ENCODE measurements around the gene MID2. TPM values are rescaled to one million over a fixed set of nuclear protein-coding genes. Genes with fewer than 3 reads are reported as not detected.
"Not testable (repeated sequence)": the region's sequence is repeated elsewhere in the genome, so short reads cannot be mapped to it uniquely, and the experiment has no call there.

The MID2 gene
- total RNA-seq, 1 donor from 2014 or later, result 37.1 TPM

- no peak for TF ChIP-seq CTCF (IDR thresholded peaks at IDR 0.05)
- Histone ChIP-seq H3K36me3 (no peaks in the 10 kb centered on the region), H3K4me1 (no peaks in the 10 kb centered on the region), H3K27ac (no peak overlapping the region), H3K9me3 (no peaks in the 10 kb centered on the region), H3K4me3 (no peak overlapping the region), H3K27me3 (no peaks in the 10 kb centered on the region)
- no peak for DNase-seq (ENCODE audit: low spot score in 2 of 2)
- intact Hi-C loops (cut with DNase I), result no loop called here
These were observed 22.9 kb downstream of the MID2 start for GRCh38 chrX:107848591-107848990.

- Histone ChIP-seq H3K9me3 (no peaks in the 10 kb centered on the region), H3K36me3 (no peaks in the 10 kb centered on the region), H3K4me1 (no peaks in the 10 kb centered on the region), H3K27ac (no peak overlapping the region), H3K27me3 (no peaks in the 10 kb centered on the region), H3K4me3 (no peak overlapping the region)
- TF ChIP-seq CTCF (IDR thresholded peaks at IDR 0.05), result no peak
- DNase-seq (ENCODE audit: low spot score in 2 of 2), result no peak
- intact Hi-C loops (cut with DNase I), result no loop called here
These were observed 24.2 kb downstream of the MID2 start for GRCh38 chrX:107849747-107850421.

- no peaks in the 10 kb centered on the region for H3K9me3 ChIP-seq
- no peak overlapping the region for H3K27ac ChIP-seq
- H3K27me3 ChIP-seq, result no peaks in the 10 kb centered on the region
- no peak for TF ChIP-seq CTCF (IDR thresholded peaks at IDR 0.05)
- H3K36me3 ChIP-seq, result no peaks in the 10 kb centered on the region
- H3K4me3 ChIP-seq, result no peak overlapping the region
- intact Hi-C loops (cut with DNase I), result no loop called here
- no peaks in the 10 kb centered on the region for H3K4me1 ChIP-seq
- no peak for DNase-seq (ENCODE audit: low spot score in 2 of 2)
These were observed 24.7 kb downstream of the MID2 start for GRCh38 chrX:107850422-107850765.

GRCh38 chrX:107851215-107851614 lies 25.5 kb downstream of the MID2 start:
- H3K9me3 ChIP-seq, result no peaks in the 10 kb centered on the region

GRCh38 chrX:107851665-107852064 lies 26.0 kb downstream of the MID2 start:
- intact Hi-C loops (cut with DNase I); DNase-seq (ENCODE audit: low spot score in 2 of 2); H3K4me3 ChIP-seq; H3K9me3 ChIP-seq; H3K4me1 ChIP-seq; H3K27ac ChIP-seq; H3K36me3 ChIP-seq; H3K27me3 ChIP-seq: not testable (repeated sequence)

More at GRCh38 chrX:107851215-107851614, 25.5 kb downstream of the MID2 start:
- no peak for DNase-seq (ENCODE audit: low spot score in 2 of 2)
- Histone ChIP-seq H3K4me1 (no peaks in the 10 kb centered on the region), H3K4me3 (no peak overlapping the region), H3K27me3 (no peaks in the 10 kb centered on the region), H3K36me3 (no peaks in the 10 kb centered on the region), H3K27ac (no peak overlapping the region)
- TF ChIP-seq CTCF (IDR thresholded peaks at IDR 0.05), result no peak
- intact Hi-C loops (cut with DNase I), result no loop called here

- Histone ChIP-seq H3K36me3 (no peaks in the 10 kb centered on the region), H3K27me3 (no peaks in the 10 kb centered on the region), H3K4me3 (no peak overlapping the region), H3K9me3 (no peaks in the 10 kb centered on the region), H3K4me1 (no peaks in the 10 kb centered on the region), H3K27ac (no peak overlapping the region)
- no peak for TF ChIP-seq CTCF (IDR thresholded peaks at IDR 0.05)
- DNase-seq (ENCODE audit: low spot score in 2 of 2), result no peak
- intact Hi-C loops (cut with DNase I), result no loop called here
These were observed 30.6 kb downstream of the MID2 start for GRCh38 chrX:107856289-107856688.

GRCh38 chrX:107857041-107857440 lies 31.4 kb downstream of the MID2 start:
- H3K27ac ChIP-seq; H3K27me3 ChIP-seq; H3K4me1 ChIP-seq; intact Hi-C loops (cut with DNase I); H3K36me3 ChIP-seq; DNase-seq (ENCODE audit: low spot score in 2 of 2); H3K9me3 ChIP-seq; H3K4me3 ChIP-seq: not testable (repeated sequence)
